ENCODE data around the gene ALPI. TPM values are rescaled to one million over a fixed set of nuclear protein-coding genes. Genes with fewer than 3 reads are reported as not detected.

The ALPI gene
- total RNA-seq, 1 donor from 2014 or later = not detected

DNA sequence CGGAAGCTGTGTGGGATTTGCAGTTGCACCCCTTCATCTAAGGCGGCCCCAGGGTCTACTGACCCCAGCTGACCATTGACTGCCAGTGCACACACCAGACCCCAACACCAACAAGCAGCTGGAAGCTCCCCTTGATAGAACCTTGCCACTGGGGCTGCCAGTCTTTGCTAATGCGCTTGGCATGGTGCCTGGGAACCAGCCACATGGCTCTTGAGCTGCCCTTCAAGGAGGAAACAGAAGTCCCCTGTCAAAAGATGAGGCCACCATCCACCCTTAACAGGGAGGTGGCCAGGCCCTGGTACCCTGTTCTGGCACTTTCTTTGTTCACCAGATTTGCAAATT, 8.6 kb downstream of the ALPI start:
- no peak overlapping the region for H3K4me3 Mint-ChIP-seq (ENCODE audit: low read depth)
- no peak for DNase-seq (ENCODE audit: low spot score)
- no peaks in the 10 kb centered on the region for H3K9me3 Mint-ChIP-seq
- H3K36me3 Mint-ChIP-seq (ENCODE audit: low read depth) = no peaks in the 10 kb centered on the region
- intact Hi-C loops (cut with micrococcal nuclease) = no loop called here
- peaks cover 20% of the 10 kb centered on the region for H3K27me3 Mint-ChIP-seq (ENCODE audit: low read depth)
- H3K4me1 Mint-ChIP-seq (ENCODE audit: low read depth) = no peaks in the 10 kb centered on the region
- H3K27ac Mint-ChIP-seq = no peak overlapping the region

DNA sequence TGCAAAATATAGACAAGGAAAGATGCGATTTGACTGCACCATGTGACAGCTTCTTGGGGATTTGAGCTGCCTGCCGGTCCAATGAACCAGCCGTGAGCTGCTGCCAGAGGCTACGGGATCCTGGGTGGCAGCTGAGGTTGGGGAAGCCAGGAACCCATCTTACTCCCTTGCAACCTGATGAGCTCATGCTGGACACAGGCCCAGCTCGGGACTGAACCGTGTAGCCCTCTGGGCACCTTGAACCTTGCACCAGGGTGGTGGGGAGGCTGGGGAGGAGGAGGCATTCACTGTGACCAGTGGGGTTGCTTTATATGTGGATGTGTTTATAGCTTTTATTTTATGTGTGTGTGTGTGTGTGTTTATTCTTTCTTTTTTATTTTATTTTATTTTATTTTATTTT, 9.1 kb downstream of the ALPI start:
- Mint-ChIP-seq H3K27ac (no peak overlapping the region), H3K36me3 (ENCODE audit: low read depth) (no peaks in the 10 kb centered on the region), H3K9me3 (no peaks in the 10 kb centered on the region), H3K4me3 (ENCODE audit: low read depth) (no peak overlapping the region), H3K4me1 (ENCODE audit: low read depth) (no peaks in the 10 kb centered on the region), H3K27me3 (ENCODE audit: low read depth) (peaks cover 18% of the 10 kb centered on the region)
- intact Hi-C loops (cut with micrococcal nuclease) = no loop called here
- DNase-seq (ENCODE audit: low spot score) = no peak

DNA sequence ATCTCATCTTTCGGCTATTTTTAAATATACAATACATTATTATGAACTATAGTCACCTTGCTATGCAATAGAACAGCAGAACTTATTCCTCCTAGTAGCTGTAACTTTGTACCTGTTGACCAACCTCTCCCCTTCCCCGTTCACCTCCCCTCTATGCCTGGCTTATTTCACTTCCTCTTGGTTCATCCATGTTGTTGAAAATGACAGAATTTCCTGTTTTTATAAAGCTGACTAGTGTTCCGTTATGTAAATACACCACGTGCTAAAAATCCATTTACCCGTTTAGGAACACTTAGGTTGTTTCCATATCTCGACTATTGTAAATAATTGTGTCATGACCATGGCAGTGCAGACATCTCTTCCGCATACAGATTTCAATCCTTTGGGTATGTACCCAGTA, 10.3 kb downstream of the ALPI start:
- no peak for DNase-seq (ENCODE audit: low spot score)
- no peaks in the 10 kb centered on the region for H3K4me1 Mint-ChIP-seq (ENCODE audit: low read depth)
- H3K4me3 Mint-ChIP-seq (ENCODE audit: low read depth) = no peak overlapping the region
- H3K36me3 Mint-ChIP-seq (ENCODE audit: low read depth) = no peaks in the 10 kb centered on the region
- no peak overlapping the region for H3K27ac Mint-ChIP-seq
- peaks cover 15% of the 10 kb centered on the region for H3K27me3 Mint-ChIP-seq (ENCODE audit: low read depth)
- H3K9me3 Mint-ChIP-seq = no peaks in the 10 kb centered on the region
- intact Hi-C loops (cut with micrococcal nuclease) = no loop called here

DNA sequence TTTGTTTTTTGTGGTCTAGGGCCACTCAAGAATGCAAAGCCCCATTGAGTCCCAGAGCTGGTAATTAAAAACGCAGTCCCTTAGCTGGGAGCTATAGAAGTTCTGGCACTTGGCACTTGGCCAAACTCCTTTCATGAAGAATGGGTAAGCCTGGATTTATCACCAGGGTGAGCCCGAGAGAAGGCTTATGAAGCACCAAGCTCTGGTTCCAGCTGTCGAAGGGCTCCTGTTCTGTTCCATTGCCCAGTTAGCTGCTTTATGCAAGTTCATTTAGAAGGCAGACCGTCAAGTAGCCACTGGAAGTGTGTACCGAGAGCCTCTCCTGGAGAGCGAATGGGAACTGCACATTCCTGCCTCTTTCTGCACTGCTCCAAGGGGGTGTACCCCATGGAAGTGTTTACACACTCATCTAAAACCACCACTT, 17.5 kb downstream of the ALPI start:
- DNase-seq (ENCODE audit: low spot score) = no peak
- Mint-ChIP-seq H3K9me3 (peaks cover 6% of the 10 kb centered on the region), H3K27ac (no peak overlapping the region), H3K4me1 (ENCODE audit: low read depth) (peaks cover 3% of the 10 kb centered on the region), H3K36me3 (ENCODE audit: low read depth) (no peaks in the 10 kb centered on the region), H3K27me3 (ENCODE audit: low read depth) (peaks cover 31% of the 10 kb centered on the region), H3K4me3 (ENCODE audit: low read depth) (no peak overlapping the region)
- intact Hi-C loops (cut with micrococcal nuclease) = no loop called here

DNA sequence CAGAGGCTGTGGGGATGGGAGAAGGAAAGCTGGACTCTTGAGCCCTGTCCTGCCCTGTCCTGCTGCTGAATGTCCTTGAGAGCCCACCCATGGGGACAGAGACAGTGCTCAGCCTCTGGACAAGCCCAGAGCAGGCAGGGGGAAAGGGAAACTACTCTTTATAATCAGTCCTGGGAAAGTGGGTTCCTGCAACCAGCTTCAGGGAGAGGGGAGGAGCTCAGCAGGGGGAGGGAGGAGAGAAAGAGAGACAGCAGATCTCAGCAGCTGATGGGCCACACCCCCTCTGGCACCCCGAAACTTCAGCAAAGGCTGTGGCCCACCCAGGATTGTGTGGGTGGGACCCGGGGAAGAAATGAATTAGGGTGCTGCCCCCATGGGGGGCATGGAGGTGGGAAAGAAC, 20.1 kb downstream of the ALPI start:
- H3K36me3 Mint-ChIP-seq (ENCODE audit: low read depth) = no peaks in the 10 kb centered on the region
- no peak overlapping the region for H3K4me3 Mint-ChIP-seq (ENCODE audit: low read depth)
- H3K4me1 Mint-ChIP-seq (ENCODE audit: low read depth) = peaks cover 3% of the 10 kb centered on the region
- no peak overlapping the region for H3K27ac Mint-ChIP-seq
- no peak for DNase-seq (ENCODE audit: low spot score)
- intact Hi-C loops (cut with micrococcal nuclease) = no loop called here
- peaks cover 6% of the 10 kb centered on the region for H3K9me3 Mint-ChIP-seq
- H3K27me3 Mint-ChIP-seq (ENCODE audit: low read depth) = peaks cover 21% of the 10 kb centered on the region

DNA sequence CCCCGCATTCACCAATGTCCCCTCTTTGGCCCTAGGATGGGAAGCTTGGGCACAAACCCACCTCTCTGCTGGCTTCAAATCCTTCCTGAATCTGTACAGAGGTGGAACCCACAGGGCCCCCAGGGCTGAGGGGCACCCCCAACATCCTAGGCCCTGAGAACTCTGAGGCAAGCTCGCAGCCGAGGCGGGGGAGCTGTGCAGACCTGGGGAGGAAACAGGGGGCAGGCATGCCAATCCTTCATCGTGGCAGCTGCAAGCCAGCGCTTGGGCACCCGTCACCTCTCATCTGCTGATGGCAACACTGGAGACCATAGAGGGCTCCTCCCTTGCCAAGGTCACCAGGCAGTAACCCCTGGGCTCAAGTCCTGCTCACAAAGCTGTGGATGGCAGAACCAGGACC, 20.8 kb downstream of the ALPI start:
- Mint-ChIP-seq H3K4me3 (ENCODE audit: low read depth) (no peak overlapping the region), H3K27me3 (ENCODE audit: low read depth) (peaks cover 16% of the 10 kb centered on the region), H3K27ac (no peak overlapping the region), H3K9me3 (peaks cover 6% of the 10 kb centered on the region), H3K36me3 (ENCODE audit: low read depth) (no peaks in the 10 kb centered on the region), H3K4me1 (ENCODE audit: low read depth) (peaks cover 3% of the 10 kb centered on the region)
- intact Hi-C loops (cut with micrococcal nuclease) = no loop called here
- DNase-seq (ENCODE audit: low spot score) = no peak

DNA sequence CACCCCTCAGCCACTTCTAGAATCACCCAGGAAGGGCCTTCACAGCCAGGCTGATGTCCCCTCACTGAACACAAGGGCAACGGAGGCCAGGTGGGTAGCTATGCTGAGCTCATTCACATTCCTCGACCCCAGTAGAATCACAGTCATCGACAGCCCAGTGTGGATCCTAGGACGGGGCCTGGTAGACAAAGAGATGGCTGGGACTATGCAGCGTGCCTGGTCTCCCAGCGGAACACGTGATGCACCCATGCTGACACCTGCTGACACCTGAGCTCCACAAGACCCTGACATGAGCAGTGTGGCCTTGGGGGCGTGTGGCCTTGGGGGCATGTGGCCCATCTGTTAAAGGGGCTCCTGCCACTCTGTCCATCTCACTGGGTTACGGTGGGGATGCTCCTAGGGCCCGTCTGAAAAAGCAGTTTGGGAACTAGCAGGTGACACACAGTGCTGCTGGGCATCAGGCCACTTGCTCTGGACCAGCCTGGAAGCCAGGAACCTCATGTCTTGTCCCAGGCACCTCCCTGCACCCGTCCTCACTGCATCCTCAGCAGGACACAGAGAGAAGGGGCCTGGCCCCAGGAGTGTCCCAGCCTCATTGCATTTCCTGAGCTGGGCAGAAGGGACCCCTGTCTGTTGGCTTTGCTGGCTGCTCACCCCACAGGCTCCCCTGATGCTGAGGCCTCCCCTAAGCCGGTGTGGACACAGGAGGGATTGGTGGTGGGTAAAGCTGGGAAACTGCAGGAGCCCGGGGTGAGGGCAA, 22.0 kb downstream of the ALPI start:
- intact Hi-C loops (cut with micrococcal nuclease) = no loop called here
- H3K27ac Mint-ChIP-seq = no peak overlapping the region
- H3K27me3 Mint-ChIP-seq (ENCODE audit: low read depth) = peaks cover 5% of the 10 kb centered on the region
- H3K36me3 Mint-ChIP-seq (ENCODE audit: low read depth) = no peaks in the 10 kb centered on the region
- H3K9me3 Mint-ChIP-seq = no peaks in the 10 kb centered on the region
- H3K4me3 Mint-ChIP-seq (ENCODE audit: low read depth) = no peak overlapping the region
- no peak for DNase-seq (ENCODE audit: low spot score)
- H3K4me1 Mint-ChIP-seq (ENCODE audit: low read depth) = no peaks in the 10 kb centered on the region

DNA sequence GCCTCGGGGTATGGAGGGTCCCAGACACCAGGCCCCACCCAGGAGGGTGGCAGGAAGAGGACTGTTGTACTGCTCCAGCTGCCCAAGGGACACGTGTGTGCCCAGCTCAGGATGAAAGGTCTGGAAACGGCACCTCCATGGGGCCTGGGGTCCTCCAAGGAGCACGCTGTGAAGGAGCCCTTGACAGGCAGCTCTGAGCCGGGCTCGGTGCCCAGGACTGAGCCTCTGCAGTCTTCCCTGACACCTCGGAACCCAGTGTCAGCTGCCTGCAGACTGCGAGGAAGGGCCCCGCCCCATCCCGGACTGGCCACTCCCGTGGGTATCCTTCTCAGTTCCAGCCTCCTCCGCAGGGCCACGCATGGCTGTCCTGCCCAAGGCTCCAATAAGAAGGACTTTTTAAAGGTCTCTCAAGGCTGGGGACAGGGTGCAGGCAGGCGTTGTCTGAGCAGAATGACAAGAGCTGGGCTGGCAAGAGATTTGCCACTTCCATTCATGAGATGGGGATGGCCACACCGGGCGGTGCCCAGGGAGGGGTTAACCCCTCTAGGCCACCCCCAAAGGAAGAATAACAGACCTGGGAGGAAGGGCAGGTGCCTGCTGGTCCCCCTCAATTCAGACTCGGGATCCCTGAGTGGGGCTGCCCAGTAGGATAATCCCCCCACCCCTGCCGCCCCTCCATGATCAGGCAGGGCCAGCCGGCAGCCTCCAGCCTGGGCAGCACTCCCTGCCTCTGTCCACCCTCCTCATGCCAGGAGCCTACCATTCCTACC, 22.8 kb downstream of the ALPI start:
- no peak for DNase-seq (ENCODE audit: low spot score)
- no peak overlapping the region for H3K4me3 Mint-ChIP-seq (ENCODE audit: low read depth)
- H3K27ac Mint-ChIP-seq = no peak overlapping the region
- intact Hi-C loops (cut with micrococcal nuclease) = no loop called here
- no peaks in the 10 kb centered on the region for H3K36me3 Mint-ChIP-seq (ENCODE audit: low read depth)
- H3K4me1 Mint-ChIP-seq (ENCODE audit: low read depth) = no peaks in the 10 kb centered on the region
- H3K9me3 Mint-ChIP-seq = no peaks in the 10 kb centered on the region
- peaks cover 2% of the 10 kb centered on the region for H3K27me3 Mint-ChIP-seq (ENCODE audit: low read depth)

DNA sequence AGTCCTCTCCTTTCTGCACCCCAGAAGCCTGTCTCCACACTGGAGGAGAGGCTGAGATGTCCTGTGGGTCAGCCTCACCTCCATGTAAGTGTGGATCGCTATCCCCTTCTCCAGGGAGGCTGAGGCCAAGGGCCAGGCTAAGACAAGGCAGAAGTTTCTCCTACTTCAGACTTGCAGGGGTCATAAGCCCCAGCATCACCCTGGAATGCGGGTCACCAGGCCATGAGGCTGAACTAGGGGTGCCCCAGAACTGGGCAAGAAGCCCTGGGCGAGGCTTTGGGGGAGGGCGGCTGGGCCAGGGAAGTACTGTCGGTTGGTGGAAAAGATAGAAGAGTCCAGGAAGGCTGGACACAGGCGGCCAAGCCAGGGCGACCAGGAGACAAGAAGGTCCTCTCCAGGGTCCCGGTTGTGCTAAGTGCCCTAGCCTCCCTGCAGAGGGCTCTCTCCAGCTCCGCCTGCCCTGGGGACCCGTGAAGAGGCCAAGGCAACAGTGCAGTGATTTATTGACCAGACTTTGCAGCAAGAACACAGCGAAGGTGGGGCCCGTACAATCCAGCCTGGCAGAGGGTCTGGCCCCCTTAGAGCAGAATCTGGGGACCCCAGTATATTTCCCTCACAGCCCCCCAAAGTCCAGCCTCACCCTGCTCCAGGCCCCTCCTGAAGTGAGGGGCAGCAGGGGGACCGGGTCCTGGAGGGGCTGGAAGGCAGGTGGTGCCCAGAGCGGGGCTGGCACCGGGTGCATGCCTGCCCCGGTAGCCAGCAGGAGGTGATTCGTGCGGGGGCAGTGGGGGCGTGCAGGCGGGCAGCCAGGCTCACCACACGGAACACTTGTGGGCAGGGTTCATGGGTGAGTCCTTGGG, 23.6 kb downstream of the ALPI start:
- DNase-seq (ENCODE audit: low spot score) = no peak
- H3K4me3 Mint-ChIP-seq (ENCODE audit: low read depth) = no peak overlapping the region
- H3K27ac Mint-ChIP-seq = no peak overlapping the region
- H3K9me3 Mint-ChIP-seq = no peaks in the 10 kb centered on the region
- intact Hi-C loops (cut with micrococcal nuclease) = loop anchor here (10.0 kb wide), 1 partner anchor 65 kb away; no protein-coding TSS in a partner anchor
- H3K4me1 Mint-ChIP-seq (ENCODE audit: low read depth) = no peaks in the 10 kb centered on the region
- H3K27me3 Mint-ChIP-seq (ENCODE audit: low read depth) = peaks cover 6% of the 10 kb centered on the region
- no peaks in the 10 kb centered on the region for H3K36me3 Mint-ChIP-seq (ENCODE audit: low read depth)

DNA sequence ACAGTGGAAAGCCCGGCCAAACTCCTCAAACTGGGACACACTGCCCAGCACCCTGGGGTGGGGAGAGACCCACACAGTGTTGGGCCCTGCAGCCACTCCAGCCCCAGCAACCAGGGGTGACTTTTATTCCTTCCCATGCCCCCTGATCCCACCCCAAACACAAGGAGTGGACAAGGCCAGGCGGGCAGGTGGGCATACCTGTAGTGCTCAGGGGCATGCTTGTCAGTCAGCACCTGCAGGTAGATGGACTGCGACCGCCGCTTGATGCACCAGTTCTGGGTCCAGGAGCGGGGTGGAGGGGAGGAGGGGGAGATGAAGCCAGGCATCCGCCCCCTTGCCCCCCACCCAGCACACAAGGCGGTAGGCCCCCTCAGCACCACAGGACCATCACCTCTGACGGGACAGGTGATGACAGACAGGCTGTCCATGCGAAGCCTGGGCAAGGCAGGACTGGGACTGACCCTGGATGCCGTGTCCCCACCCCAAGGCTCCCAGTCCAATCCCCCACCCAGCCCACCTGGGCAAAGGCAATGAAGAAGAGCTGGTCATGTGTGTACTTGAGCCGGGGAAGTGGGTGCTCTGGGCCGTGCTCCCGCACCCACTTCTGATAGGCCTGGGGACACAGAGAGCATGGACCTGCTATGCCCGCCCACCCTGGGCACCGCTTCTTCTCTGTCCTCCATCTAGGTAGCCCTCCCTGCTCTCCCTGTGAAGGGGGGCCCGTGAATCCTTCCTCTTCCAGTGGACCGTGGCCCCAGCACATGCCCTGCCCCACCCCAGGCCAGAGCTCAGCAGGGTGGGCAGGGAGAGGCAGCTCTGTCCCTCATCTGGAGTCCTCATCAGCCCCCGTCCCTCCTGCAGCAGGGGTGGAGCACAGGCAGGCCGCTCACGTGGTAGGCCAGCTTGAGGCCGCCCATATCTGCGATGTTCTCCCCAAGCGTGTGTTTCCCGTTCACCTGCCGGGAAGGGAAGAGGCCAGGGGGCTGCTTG, 24.5 kb downstream of the ALPI start:
- H3K4me1 Mint-ChIP-seq (ENCODE audit: low read depth) = no peaks in the 10 kb centered on the region
- H3K9me3 Mint-ChIP-seq = no peaks in the 10 kb centered on the region
- H3K4me3 Mint-ChIP-seq (ENCODE audit: low read depth) = no peak overlapping the region
- peaks cover 16% of the 10 kb centered on the region for H3K27me3 Mint-ChIP-seq (ENCODE audit: low read depth)
- intact Hi-C loops (cut with micrococcal nuclease) = loop anchor here (10.0 kb wide), 1 partner anchor 66 kb away; no protein-coding TSS in a partner anchor
- no peaks in the 10 kb centered on the region for H3K36me3 Mint-ChIP-seq (ENCODE audit: low read depth)
- H3K27ac Mint-ChIP-seq = no peak overlapping the region
- DNase-seq (ENCODE audit: low spot score) = no peak

DNA sequence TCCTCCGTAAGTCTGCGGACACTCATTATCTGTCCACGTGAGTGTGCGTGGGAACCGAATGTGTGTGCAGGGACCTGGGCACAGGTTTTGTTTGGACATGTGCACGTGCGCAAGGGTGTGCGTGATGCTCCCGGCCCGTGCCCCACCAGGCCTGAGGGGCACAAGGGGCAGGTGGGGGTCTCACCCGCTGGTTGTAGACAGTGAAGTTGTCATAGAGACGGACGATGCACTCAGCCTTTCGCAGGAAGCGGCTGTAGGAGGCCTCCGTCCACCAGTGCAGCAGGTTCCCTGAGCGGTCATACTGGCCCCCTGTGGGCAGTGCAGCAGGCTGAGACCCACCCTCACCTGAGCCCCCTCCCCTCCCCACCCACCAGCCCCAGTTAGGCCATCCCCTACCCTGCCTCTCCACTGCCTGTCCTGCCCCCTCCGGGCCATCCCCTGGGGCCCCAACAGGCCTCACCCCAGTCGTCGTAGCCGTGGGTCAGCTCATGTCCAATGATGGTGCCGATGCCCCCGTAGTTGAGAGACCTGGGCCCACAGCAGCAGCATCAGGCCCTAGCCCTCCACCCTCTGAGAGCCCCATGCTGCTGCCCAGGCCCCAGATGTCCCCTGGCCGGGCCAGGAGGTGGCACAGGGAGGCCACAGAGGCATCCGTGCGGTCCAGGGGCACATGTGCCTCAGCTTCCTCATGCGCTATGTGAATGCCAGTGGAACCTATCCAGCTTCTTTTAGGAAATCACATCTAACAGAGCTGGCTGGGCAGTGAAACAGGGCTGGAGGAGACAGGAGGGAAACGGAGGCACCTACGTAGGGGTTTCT, 25.6 kb downstream of the ALPI start:
- Mint-ChIP-seq H3K9me3 (no peaks in the 10 kb centered on the region), H3K4me1 (ENCODE audit: low read depth) (no peaks in the 10 kb centered on the region), H3K4me3 (ENCODE audit: low read depth) (no peak overlapping the region), H3K27me3 (ENCODE audit: low read depth) (peaks cover 17% of the 10 kb centered on the region), H3K27ac (no peak overlapping the region), H3K36me3 (ENCODE audit: low read depth) (no peaks in the 10 kb centered on the region)
- intact Hi-C loops (cut with micrococcal nuclease) = loop anchor here (10.0 kb wide), 1 partner anchor 67 kb away; no protein-coding TSS in a partner anchor
- no peak for DNase-seq (ENCODE audit: low spot score)
